ENCODE measurements around the gene BFSP1.

BFSP1 gene

DNA sequence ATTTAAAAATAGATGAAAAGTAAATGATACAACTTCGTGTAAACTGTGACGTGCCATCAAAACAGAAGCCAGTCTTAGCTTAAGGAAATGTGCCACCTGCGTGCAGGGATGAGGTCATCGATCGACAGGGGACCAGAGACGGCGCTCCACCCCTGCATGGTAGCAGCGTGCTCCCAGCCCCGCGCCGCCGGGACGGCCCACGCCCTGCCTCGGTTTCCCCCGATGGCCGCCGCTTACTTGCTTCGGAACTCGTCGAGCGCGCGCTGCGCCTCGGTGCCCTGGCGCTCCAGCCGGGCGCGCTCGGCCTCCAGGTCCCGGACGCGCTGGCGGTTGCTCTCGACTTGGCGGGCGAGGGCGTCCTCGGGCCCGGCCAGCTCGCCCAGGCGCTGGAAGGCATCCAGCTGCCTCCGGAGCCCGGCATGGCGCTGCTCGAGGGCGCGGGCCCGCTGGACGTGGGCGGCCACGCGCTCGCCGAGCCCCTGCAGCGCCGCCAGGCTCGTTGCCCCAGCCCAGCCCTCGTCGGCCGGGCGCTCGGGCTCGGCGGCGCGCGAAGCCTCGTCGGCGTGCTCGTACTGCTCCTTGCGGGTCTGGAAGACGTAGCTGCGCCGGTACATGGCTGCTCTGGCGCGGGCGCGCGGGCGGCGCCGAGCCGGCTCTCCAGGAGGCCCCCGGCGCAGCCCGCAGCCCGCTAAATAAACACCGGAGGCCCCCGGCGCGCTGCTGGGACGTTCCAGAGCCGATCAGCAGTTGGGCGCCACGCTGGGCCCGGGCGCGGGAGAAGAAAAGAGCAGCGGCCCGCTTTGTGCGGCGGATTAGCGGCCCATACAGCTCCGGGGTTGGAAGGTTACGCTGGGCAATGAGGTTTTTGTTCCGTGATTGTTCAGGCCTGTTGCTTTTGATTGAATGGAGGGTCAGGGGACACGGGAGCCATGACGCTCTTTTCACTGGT, at the start of gene BFSP1:
BFSP1 (minus strand) TSS at position 664 of the 949 bp plus-strand sequence; CDS start at position 614, 50 bp downstream.
- peak; percentile 39 to 43 for DNase-seq

DNA sequence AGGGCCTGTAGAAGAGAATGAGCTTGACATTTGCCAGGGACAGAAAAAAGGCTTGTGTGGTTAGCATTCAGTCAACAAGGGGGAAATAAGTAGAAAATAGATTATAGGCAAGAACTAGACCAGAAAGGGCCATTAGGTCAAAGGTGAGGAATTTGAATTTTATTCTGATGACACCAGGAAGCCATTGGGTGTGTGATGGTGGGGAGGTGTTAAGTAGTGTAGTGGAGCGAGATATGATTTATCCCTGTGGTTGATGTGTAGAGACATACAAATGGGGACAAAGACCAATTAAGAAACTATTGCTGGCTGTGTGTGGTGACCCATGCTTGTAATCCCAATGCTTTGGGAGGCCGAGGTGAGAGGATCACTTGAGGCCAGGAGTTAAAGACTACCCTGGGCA, 49.7 kb upstream of the BFSP1 start:
- no peak for DNase-seq

DNA sequence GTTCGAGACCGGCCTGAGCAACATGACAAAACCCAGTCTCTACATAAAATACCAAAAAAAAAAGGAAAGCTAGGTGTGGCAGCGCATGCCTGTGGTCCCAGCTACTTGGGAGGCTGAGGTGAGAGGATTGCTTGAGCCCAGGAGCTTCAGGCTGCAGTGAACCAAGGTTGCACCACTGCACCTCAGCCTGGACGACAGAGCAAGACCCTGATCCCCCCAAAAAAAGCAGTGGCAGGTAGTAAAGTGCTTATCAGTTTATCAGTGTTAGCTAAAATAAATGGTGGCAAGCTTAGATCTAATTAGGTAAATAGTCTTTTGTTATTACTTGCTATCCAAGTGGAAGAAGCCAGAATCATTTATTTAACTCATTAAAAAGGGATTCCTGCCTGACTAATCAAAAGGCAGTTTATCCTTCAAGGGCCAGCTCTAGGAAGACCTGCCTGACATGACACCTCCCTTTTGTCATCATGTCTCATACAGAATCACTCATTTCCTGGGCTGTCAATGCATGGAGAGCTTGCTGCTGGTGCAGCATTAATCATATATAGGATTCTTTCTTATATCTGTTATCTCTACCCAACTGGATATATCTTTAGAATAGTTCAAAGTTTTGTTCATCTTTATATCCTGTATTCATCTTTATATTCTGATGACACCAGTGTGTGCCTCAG, 48.3 kb upstream of the BFSP1 start:
- no peak for DNase-seq

DNA sequence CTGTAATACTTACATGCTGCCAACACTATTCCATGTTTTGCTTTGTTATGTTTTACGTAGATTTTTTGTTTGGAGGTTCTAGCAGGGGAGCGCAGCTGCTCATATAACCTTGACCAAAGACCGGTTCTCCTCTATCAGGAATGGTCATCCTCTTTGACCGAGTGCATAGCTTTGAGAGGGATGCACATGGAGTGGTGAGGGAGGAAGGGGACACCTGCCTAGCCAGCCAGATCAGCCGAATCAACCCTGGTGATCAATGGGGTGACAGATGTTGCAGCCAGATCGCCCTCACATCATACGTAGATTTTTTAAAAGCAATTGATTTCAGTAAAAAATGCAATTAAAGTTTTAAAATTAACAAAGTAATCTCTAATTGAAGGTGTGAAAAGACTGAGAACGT, 45.0 kb upstream of the BFSP1 start:
- no peak for DNase-seq

DNA sequence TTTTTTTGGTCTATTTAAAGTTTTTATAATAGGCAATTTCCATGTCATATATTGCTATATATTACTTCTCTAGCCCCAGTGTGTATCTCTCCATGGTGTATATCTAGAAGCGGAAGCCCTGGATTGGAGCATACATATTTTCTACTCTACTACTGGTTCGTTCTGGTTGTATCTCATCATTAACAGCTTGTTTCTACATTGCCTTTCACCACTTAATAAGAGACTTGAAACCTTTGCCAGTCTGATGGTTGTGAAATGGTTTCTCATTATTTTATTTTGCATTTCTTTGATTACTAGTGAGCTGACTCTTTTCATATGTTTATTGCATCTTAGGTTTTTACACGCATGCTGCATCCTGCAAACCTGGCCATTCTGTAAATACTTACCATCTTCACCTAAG, 42.3 kb upstream of the BFSP1 start:
- DNase-seq = no peak

DNA sequence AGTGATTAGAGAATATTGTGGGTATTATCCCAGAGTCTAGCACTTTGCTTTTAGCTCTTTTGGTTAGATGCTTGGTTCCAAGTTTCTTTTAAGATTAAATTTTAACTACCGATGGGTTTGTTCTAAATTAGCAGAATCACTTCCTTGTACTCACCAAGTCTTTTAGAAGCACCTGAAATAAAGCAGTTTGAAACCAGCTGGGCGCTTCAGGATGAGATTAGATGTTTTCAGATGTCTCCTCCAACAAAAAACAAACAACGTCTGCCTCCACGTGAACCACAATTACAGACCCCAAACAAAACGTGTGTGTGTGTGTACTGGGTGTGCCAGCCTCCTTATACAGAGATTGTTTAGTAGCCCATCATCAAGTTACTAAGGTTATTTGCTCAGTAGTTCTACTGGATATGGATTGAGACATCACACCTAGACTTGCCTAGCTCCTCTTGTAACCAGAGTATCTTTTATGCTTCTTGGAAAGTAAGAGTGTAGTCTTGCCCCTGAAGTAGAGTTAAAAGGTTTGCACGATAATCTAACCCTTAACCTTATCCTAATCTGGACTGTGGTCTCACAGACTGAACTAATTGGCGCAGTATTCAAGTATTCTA, 41.0 kb upstream of the BFSP1 start:
- DNase-seq = no peak

DNA sequence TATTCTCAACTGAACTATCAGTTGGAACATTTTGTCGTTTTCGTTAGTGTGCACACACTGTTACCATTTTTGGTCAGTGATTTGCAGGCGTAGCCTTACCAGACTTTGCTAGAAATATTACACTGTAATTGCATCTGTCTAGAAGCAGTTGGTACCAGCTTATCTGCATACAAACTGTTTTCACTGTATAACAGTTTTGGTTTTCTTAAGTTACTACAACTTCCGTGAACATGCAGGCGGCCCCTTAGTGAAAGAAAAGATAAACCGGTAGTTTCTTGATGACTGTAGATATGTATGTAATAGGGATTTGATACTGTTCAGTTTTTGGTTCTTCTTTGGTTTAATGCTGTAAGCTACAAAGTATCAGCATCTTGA, 40.0 kb upstream of the BFSP1 start:
- no peak for DNase-seq

DNA sequence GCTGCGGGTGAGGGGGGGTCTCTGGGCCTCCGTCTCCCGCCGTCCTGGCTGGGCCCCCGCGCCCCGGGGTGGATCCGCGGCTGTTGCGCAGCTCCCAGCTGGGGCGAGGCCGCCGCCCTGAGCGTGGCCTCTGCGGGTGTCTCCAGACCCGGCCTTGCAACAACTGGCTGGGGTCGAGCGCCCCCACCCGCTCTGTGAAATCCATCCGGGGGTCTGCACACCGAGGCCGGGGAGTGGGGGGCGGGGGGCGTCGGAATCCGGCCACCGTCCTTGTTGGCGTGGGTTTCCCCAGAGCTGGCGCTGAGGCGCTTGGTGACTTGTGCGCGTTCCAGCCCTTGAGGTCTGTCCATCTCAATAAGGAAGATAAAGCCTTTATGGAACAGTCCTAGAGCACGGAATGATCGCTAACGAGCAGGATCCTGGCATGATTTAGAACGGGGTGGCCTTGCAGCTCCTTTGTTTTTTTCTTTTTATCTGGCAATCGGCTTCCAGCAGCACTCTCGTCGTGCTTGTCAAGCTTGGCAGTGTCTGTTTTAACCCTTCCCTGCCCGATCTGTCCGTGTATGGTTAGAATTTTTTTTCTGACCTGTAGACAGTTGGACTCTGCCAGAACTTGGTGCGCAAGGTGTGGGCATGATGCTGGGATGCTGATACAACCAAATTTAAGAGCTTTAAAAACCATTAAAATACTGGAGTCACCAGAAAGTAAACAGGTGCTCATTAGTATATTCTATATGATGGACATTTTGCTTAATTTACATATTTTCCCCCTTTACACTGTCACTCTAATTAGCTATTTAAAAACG, 39.4 kb upstream of the BFSP1 start:
- peak; percentile 4 to 20 for DNase-seq

DNA sequence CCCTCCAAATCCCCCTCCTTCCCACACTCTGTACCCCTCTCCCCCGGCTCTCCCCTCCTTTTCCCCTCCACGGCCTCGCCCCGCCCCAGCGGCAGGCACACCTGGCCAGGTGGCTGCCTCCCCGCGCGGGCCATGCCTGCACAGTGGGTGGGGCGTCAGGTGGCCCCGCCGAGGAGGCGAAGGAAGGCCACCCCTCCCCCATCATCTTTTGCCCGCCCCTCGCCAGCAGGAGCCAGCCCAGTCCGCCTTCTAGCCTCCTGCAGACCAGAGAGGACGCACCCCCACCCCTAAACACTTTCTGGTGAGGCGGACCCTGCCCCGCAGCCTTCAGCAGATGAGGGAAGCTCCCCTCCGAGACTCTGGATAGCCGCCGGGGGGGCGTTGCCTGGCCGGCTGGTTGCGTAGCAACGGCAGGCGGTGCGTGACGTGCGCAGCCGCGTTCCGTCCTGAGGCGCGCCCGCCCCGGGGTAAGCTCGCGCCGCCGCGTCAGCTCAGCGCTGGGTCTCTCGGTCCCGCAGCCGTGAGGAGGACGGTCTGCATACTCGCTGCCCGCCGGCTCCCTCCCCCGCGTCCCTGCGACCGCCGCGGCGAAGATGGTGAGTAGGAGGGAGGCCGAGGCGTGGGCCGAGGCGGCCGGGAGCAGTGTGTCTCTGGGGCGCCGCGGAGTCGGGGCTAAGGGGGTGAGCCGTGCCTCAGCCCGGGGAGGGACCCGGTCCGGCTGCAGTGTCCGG, 38.6 kb upstream of the BFSP1 start, which contains the start of gene DSTN:
DSTN (plus strand) TSS at position 460 of the 731 bp plus-strand sequence; CDS start at position 594, 134 bp downstream.
- peak; percentile 85 to 86 for DNase-seq

DNA sequence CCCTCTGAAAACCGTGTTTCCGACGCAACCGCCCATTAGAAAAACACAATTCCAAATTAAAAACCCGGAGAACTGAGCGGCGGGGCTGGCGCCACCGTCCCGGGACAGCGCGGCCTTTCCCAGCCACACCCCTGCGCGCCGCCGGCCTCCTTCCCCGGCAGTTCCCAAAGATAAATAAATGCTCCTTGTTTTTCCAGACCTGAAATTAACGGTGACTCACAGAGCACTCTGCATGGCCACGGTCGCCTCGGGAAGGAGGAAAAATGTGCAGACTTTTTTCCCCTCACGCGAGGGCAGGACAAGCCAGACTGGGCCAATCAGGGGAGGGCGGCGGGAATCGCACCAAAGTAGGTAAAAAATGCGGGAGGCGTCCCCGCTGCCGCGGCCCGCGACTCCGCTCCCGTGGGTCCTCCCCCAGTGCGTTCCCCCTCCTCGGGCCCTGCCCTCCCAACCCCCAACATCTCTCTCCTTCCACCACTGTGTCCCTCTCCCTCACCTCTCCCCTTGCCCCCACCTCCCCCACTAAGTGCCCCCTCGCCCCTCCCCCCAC, 37.9 kb upstream of the BFSP1 start:
- DNase-seq = peak; percentile 4 to 9

DNA sequence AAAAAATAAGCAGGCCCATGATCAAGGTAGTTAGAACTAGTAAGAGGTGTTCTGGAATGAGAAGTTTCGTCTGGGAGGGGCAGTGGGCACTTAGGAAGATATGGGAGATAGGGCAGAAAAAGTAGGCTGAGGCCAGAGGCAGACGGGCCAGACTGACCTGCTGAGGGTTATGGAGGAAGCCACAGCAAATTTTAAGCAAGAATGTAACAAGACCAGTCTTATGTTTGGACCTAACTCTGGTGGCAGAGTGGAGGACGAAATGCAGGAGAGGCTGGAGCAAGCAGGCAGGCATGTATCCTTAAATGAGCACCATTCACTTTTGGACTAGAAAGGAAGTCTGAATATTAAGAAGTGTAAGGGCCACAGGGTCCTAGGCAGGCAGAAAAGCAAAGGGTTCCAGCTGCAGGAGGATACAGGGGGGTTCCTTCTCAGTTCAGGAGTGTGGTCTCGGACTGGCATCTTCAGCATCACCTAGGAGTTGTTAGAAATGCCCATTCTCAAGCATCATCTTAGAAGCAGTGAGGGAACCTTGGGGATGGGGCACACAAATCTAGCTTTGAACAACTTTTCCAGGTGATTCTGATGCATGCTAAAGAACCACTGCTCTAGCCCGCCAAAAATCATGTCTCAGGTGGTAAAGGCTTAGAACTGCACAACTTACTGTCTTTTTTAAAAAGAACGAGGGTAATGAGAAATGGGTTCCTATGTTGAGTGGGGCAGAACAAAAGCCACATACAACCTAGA, 37.0 kb upstream of the BFSP1 start:
- no peak for DNase-seq

DNA sequence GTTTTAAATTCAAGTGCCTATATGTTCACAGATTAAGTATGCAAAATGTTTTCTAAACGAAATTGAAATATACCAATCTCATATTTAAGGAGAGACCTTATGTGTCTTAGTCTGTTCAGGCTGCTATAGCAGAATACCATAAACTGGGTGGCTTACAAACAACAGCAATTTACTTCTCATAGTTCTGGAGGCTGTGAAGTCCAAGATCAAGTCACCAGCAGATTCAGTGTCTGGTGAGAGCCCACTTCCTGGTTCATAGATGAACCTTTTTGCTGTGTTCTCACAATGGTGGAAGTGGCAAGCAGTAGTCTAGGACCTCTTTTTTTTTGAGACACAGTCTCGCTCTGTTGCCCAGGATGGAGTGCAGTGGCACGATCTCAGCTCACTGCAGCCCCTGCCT, 35.2 kb upstream of the BFSP1 start:
- DNase-seq = no peak

DNA sequence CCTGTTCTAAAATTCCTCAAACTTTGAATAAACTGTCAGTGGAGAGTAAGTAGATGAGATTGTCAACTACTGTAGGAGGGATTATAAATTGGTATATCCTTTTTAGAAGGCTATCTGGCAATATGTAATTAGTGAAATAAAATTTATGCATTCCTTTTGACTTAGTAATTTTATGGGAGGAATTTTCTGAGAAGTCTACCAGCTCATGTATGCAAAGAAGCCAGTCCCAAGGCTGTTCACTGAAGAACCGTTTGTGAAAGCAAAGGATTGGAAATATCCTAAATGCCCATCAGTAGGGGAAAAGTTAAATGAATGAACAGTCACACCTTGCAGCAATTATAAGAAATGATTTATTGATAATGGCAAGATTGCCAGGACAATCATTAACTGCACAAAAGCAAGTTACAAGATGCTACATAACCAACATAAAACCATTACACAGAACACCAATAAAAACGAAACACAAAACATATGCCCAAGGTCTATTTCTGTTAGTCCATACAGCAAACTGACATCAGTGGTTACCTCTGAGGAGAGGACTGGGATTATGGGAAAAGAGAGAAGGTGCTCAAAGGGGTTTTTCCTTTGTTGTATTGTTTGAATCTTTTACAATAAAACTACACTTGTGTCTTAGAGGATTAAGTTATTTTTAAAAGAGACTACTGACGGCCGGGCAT, 34.1 kb upstream of the BFSP1 start:
- no peak for DNase-seq

DNA sequence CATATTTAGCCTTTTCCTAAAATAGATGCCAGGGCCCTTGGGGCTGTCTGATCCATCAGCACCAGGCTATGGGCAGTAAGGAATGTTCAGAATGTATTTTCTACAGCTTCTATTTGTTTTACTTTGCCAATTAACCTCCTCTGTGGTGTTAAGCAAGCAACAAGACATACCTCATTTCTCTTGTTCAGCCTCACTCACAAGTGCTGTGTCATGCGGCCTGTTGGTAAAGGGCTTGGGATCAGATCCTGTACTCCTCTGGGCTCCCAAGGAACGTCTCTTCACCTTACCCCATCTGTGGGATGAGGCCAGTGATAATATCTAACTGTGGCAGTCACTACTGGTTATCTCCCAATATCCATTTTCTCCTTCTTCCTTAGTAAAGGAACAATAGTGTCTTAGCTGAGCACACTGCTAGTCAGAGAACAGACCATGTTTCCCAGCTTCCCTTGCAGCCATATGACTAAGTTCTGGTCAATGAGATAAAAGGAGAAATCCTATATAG, 31.7 kb upstream of the BFSP1 start:
- DNase-seq = no peak

DNA sequence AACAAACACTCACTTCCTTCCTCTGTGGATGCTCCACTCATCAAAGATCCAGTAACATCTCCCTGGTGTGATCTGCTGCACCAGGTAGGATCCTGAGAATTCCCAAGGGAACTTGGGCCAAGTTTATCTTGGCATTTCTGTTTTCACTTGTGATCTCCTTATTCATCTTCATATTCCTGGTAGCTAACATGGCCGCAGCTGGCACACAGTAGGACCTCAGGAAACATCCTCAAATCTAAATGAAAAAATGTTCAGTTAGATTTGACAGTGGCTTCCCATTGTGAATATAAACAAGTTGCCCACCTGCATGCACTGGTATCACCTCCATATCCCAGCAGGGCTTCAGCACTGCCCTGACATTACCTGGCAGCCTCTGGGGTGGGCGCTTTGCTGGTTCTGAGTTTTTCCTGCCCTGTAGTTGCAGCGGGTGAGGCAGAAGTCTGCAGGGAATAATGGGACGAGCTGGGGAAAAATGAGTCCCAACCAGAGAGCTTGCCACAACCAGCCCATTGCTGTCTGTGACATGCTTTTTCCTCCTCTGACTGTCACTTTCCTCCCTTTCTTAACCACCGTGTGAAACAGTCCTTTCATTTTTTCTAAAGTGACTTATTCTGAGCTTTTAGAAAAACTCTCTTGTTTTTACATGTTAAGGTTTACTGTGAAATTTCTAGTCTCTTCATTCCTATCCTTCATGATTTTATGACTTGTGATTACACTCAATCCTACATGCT, 29.3 kb upstream of the BFSP1 start:
- no peak for DNase-seq

DNA sequence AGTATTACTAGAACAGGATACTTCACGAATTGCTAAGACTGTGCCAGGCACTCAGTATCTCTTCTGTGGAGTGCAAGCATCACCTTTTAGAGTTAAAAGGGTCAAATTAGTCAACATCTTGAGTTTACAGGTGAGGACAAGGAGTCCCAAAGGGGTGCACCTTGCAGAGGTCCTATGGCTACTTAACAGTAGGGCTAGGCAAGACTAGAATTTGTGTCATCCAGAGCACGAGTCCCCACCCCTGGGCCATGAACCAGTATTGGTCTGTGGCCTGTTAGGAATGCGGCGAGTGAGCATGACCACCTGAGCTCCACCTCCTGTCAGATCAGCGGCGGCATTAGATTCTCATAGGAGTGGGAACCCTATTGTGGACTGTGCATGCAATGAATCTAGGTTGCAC, 28.2 kb upstream of the BFSP1 start:
- no peak for DNase-seq

DNA sequence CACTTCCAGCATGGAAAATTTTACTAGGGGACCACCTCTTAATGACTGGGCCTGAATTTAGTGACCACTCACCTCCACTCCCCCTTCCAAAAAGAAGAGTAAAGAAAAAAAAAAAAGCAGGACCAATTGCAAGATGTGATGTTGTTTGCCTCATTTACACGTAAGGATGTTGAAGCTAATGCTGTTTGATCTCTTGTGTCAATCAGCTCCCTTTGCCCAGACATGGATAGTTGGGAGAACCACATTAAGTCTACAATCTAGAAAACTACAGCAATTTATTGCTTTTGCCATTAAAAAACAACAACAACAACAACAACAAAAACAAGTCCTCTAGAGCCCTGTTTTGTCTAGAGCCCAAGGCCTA, 27.7 kb upstream of the BFSP1 start:
- no peak for DNase-seq

DNA sequence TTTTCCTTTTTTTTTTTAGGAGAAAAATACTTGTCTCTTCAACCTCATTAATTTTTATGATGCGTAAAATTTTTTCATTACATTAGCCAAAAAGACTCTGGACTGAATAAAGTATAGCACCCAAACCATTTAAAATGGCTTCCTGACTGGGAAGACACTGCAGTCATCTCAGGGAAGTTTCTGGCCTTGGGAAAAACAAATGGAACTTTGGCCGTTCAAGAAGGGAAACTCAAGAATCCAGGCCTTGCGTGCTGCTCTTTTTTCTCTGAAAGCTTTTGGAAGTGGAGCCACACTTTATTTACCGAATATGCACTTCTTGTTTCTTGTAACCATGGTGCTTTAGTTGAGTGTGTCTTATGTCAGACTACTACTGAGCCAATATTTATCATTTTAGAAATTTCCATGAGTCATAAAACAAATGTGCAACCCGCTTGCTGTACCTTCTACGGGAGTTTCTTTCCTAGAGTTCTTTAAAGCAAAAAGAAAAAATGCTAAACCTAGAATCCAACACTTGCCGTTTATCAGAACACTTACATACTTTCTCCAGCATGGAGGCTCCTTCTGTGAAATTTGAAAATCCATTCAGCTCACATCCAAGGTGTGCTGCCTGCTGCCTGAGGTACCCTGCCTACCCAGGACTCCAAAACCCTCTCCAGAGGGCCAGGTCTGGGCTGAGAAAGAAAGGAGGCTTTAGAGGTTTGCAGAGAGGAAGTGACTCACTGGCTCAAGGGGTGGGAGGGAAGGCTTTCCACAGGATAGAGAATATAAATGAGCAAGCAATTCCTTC, 27.2 kb upstream of the BFSP1 start:
- DNase-seq = no peak

DNA sequence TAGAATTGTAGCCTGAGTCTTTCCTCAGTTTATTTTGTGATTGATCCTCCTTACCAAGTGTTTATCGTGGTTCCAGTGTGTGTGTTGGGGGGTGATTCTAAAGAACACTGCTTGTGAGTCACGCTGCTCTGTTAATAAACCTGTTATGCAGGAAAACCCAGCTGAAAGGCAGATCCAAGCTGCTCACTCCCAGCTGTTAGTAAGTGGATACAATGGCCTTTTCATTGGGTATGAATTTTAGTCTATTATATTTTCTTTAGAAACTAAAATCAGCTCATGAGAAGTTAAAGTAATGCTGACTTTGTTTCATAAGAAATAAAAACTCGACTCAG, 26.5 kb upstream of the BFSP1 start:
- no peak for DNase-seq

Data from stimulated activated CD4-positive, alpha-beta T cell treated with anti-CD3 and anti-CD28 coated beads, Interleukin-4, amount 100 ng/mL, for 4 hours (primary cell).